ENCODE results near the gene LIME1.

The LIME1 gene

GRCh38 chr20:63766695-63767426, 30.4 kb downstream of the LIME1 start:
- Histone ChIP-seq H3K9me3 (ENCODE audit: control insufficient read depth in 2 of 2, low read length in 2 of 2) (no peaks in the 10 kb centered on the region), H3K27ac (ENCODE audit: low read depth in 2 of 2, low read length in 2 of 2) (no peak overlapping the region), H3K27me3 (ENCODE audit: control insufficient read depth in 2 of 2, insufficient read depth in 2 of 2, low read length in 2 of 2) (no peaks in the 10 kb centered on the region), H3K36me3 (ENCODE audit: control insufficient read depth in 2 of 2, insufficient read depth in 2 of 2, low read length in 2 of 2) (no peaks in the 10 kb centered on the region), H3K4me3 (ENCODE audit: low read length in 2 of 2) (no peak overlapping the region), H3K9ac (ENCODE audit: low read depth in 1 of 2, low read length in 2 of 2) (no peak overlapping the region), H3K4me1 (ENCODE audit: control insufficient read depth in 2 of 2, insufficient read depth in 2 of 2, low read length in 2 of 2) (no peaks in the 10 kb centered on the region)

- no peak overlapping the region for H3K27ac ChIP-seq (ENCODE audit: low read depth in 2 of 2, low read length in 2 of 2)
- H3K4me1 ChIP-seq (ENCODE audit: control insufficient read depth in 2 of 2, insufficient read depth in 2 of 2, low read length in 2 of 2) = no peaks in the 10 kb centered on the region
- no peaks in the 10 kb centered on the region for H3K27me3 ChIP-seq (ENCODE audit: control insufficient read depth in 2 of 2, insufficient read depth in 2 of 2, low read length in 2 of 2)
- no peak overlapping the region for H3K9ac ChIP-seq (ENCODE audit: low read depth in 1 of 2, low read length in 2 of 2)
- no peaks in the 10 kb centered on the region for H3K36me3 ChIP-seq (ENCODE audit: control insufficient read depth in 2 of 2, insufficient read depth in 2 of 2, low read length in 2 of 2)
- H3K9me3 ChIP-seq (ENCODE audit: control insufficient read depth in 2 of 2, low read length in 2 of 2) = no peaks in the 10 kb centered on the region
- H3K4me3 ChIP-seq (ENCODE audit: low read length in 2 of 2) = no peak overlapping the region
These were observed 31.0 kb downstream of the LIME1 start for GRCh38 chr20:63767456-63767855.

- H3K27me3 ChIP-seq (ENCODE audit: control insufficient read depth in 2 of 2, insufficient read depth in 2 of 2, low read length in 2 of 2) = no peaks in the 10 kb centered on the region
- no peaks in the 10 kb centered on the region for H3K4me1 ChIP-seq (ENCODE audit: control insufficient read depth in 2 of 2, insufficient read depth in 2 of 2, low read length in 2 of 2)
- H3K36me3 ChIP-seq (ENCODE audit: control insufficient read depth in 2 of 2, insufficient read depth in 2 of 2, low read length in 2 of 2) = no peaks in the 10 kb centered on the region
- no peak overlapping the region for H3K4me3 ChIP-seq (ENCODE audit: low read length in 2 of 2)
- H3K9ac ChIP-seq (ENCODE audit: low read depth in 1 of 2, low read length in 2 of 2) = no peak overlapping the region
- no peaks in the 10 kb centered on the region for H3K9me3 ChIP-seq (ENCODE audit: control insufficient read depth in 2 of 2, low read length in 2 of 2)
- no peak overlapping the region for H3K27ac ChIP-seq (ENCODE audit: low read depth in 2 of 2, low read length in 2 of 2)
These were observed 31.4 kb downstream of the LIME1 start for GRCh38 chr20:63767886-63768285.

- Histone ChIP-seq H3K9me3 (ENCODE audit: control insufficient read depth in 2 of 2, low read length in 2 of 2) (no peaks in the 10 kb centered on the region), H3K36me3 (ENCODE audit: control insufficient read depth in 2 of 2, insufficient read depth in 2 of 2, low read length in 2 of 2) (no peaks in the 10 kb centered on the region), H3K27ac (ENCODE audit: low read depth in 2 of 2, low read length in 2 of 2) (no peak overlapping the region), H3K27me3 (ENCODE audit: control insufficient read depth in 2 of 2, insufficient read depth in 2 of 2, low read length in 2 of 2) (no peaks in the 10 kb centered on the region), H3K9ac (ENCODE audit: low read depth in 1 of 2, low read length in 2 of 2) (no peak overlapping the region), H3K4me3 (ENCODE audit: low read length in 2 of 2) (no peak overlapping the region), H3K4me1 (ENCODE audit: control insufficient read depth in 2 of 2, insufficient read depth in 2 of 2, low read length in 2 of 2) (no peaks in the 10 kb centered on the region)
These were observed 32.4 kb downstream of the LIME1 start for GRCh38 chr20:63768591-63769515.

- H3K4me3 ChIP-seq (ENCODE audit: low read length in 2 of 2) = no peak overlapping the region
- H3K9ac ChIP-seq (ENCODE audit: low read depth in 1 of 2, low read length in 2 of 2) = no peak overlapping the region
- H3K36me3 ChIP-seq (ENCODE audit: control insufficient read depth in 2 of 2, insufficient read depth in 2 of 2, low read length in 2 of 2) = no peaks in the 10 kb centered on the region
- no peaks in the 10 kb centered on the region for H3K27me3 ChIP-seq (ENCODE audit: control insufficient read depth in 2 of 2, insufficient read depth in 2 of 2, low read length in 2 of 2)
- H3K27ac ChIP-seq (ENCODE audit: low read depth in 2 of 2, low read length in 2 of 2) = no peak overlapping the region
- H3K9me3 ChIP-seq (ENCODE audit: control insufficient read depth in 2 of 2, low read length in 2 of 2) = no peaks in the 10 kb centered on the region
- H3K4me1 ChIP-seq (ENCODE audit: control insufficient read depth in 2 of 2, insufficient read depth in 2 of 2, low read length in 2 of 2) = no peaks in the 10 kb centered on the region
These were observed 33.5 kb downstream of the LIME1 start for GRCh38 chr20:63769891-63770474.

- H3K27me3 ChIP-seq (ENCODE audit: control insufficient read depth in 2 of 2, insufficient read depth in 2 of 2, low read length in 2 of 2) = no peaks in the 10 kb centered on the region
- no peaks in the 10 kb centered on the region for H3K9me3 ChIP-seq (ENCODE audit: control insufficient read depth in 2 of 2, low read length in 2 of 2)
- H3K36me3 ChIP-seq (ENCODE audit: control insufficient read depth in 2 of 2, insufficient read depth in 2 of 2, low read length in 2 of 2) = no peaks in the 10 kb centered on the region
- no peaks in the 10 kb centered on the region for H3K4me1 ChIP-seq (ENCODE audit: control insufficient read depth in 2 of 2, insufficient read depth in 2 of 2, low read length in 2 of 2)
- no peak overlapping the region for H3K27ac ChIP-seq (ENCODE audit: low read depth in 2 of 2, low read length in 2 of 2)
- H3K4me3 ChIP-seq (ENCODE audit: low read length in 2 of 2) = no peak overlapping the region
- no peak overlapping the region for H3K9ac ChIP-seq (ENCODE audit: low read depth in 1 of 2, low read length in 2 of 2)
These were observed 34.7 kb downstream of the LIME1 start for GRCh38 chr20:63771046-63771707.

GRCh38 chr20:63772781-63773518, 36.5 kb downstream of the LIME1 start:
- H3K27me3 ChIP-seq (ENCODE audit: control insufficient read depth in 2 of 2, insufficient read depth in 2 of 2, low read length in 2 of 2) = no peaks in the 10 kb centered on the region
- no peak overlapping the region for H3K4me3 ChIP-seq (ENCODE audit: low read length in 2 of 2)
- no peaks in the 10 kb centered on the region for H3K4me1 ChIP-seq (ENCODE audit: control insufficient read depth in 2 of 2, insufficient read depth in 2 of 2, low read length in 2 of 2)
- no peak overlapping the region for H3K27ac ChIP-seq (ENCODE audit: low read depth in 2 of 2, low read length in 2 of 2)
- no peaks in the 10 kb centered on the region for H3K9me3 ChIP-seq (ENCODE audit: control insufficient read depth in 2 of 2, low read length in 2 of 2)
- no peaks in the 10 kb centered on the region for H3K36me3 ChIP-seq (ENCODE audit: control insufficient read depth in 2 of 2, insufficient read depth in 2 of 2, low read length in 2 of 2)
- H3K9ac ChIP-seq (ENCODE audit: low read depth in 1 of 2, low read length in 2 of 2) = no peak overlapping the region

- Histone ChIP-seq H3K9ac (ENCODE audit: low read depth in 1 of 2, low read length in 2 of 2) (no peak overlapping the region), H3K9me3 (ENCODE audit: control insufficient read depth in 2 of 2, low read length in 2 of 2) (no peaks in the 10 kb centered on the region), H3K4me3 (ENCODE audit: low read length in 2 of 2) (no peak overlapping the region), H3K27me3 (ENCODE audit: control insufficient read depth in 2 of 2, insufficient read depth in 2 of 2, low read length in 2 of 2) (no peaks in the 10 kb centered on the region), H3K36me3 (ENCODE audit: control insufficient read depth in 2 of 2, insufficient read depth in 2 of 2, low read length in 2 of 2) (no peaks in the 10 kb centered on the region), H3K27ac (ENCODE audit: low read depth in 2 of 2, low read length in 2 of 2) (no peak overlapping the region), H3K4me1 (ENCODE audit: control insufficient read depth in 2 of 2, insufficient read depth in 2 of 2, low read length in 2 of 2) (no peaks in the 10 kb centered on the region)
These were observed 37.2 kb downstream of the LIME1 start for GRCh38 chr20:63773571-63774241.

- Histone ChIP-seq H3K4me3 (ENCODE audit: low read length in 2 of 2) (no peak overlapping the region), H3K9me3 (ENCODE audit: control insufficient read depth in 2 of 2, low read length in 2 of 2) (no peaks in the 10 kb centered on the region), H3K9ac (ENCODE audit: low read depth in 1 of 2, low read length in 2 of 2) (no peak overlapping the region), H3K27me3 (ENCODE audit: control insufficient read depth in 2 of 2, insufficient read depth in 2 of 2, low read length in 2 of 2) (no peaks in the 10 kb centered on the region), H3K27ac (ENCODE audit: low read depth in 2 of 2, low read length in 2 of 2) (no peak overlapping the region), H3K4me1 (ENCODE audit: control insufficient read depth in 2 of 2, insufficient read depth in 2 of 2, low read length in 2 of 2) (no peaks in the 10 kb centered on the region), H3K36me3 (ENCODE audit: control insufficient read depth in 2 of 2, insufficient read depth in 2 of 2, low read length in 2 of 2) (no peaks in the 10 kb centered on the region)
These were observed 37.8 kb downstream of the LIME1 start for GRCh38 chr20:63774306-63774705.
